GM23248 (cell line): ENCODE measurements around the gene BICC1. TPM values are rescaled to one million over a fixed set of nuclear protein-coding genes. Genes with fewer than 3 reads are reported as not detected.

Experiments
- DNase-seq: peaks from one replicate; pipeline ENCODE4 v3.0.0-alpha.2; 2015
- H2AFZ ChIP-seq: fragments of 200-600 bp; sonication (generic); 2 replicates; pipeline ENCODE4 v1.6.1; 2016; ENCODE audit warnings: antibody characterized with exemption
- H3F3A ChIP-seq: fragments of 200-600 bp; sonication (generic); 2 replicates; pipeline ENCODE4 v1.6.1; 2016; ENCODE audit warnings: mild to moderate bottlenecking, antibody characterized with exemption, mixed run types; ENCODE audit not compliant: insufficient read depth
- H3K27ac ChIP-seq: fragments of 200-600 bp; sonication (generic); 2 replicates; pipeline ENCODE4 v1.5.1; 2016; ENCODE audit warnings: mild to moderate bottlenecking
- H3K27me3 ChIP-seq: fragments of 200-600 bp; sonication (generic); replicated peaks from 2 replicates; pipeline ENCODE4 v1.6.1; 2016; ENCODE audit warnings: mild to moderate bottlenecking; ENCODE audit not compliant: insufficient read depth
- H3K36me3 ChIP-seq: fragments of 200-600 bp; sonication (generic); 2 replicates; pipeline ENCODE4 v1.6.1; 2016; ENCODE audit warnings: low read depth, mild to moderate bottlenecking
- H3K4me1 ChIP-seq: fragments of 200-600 bp; sonication (generic); 2 replicates; pipeline ENCODE4 v1.6.1; 2016; ENCODE audit warnings: mild to moderate bottlenecking; ENCODE audit not compliant: insufficient read depth
- H3K4me2 ChIP-seq: fragments of 200-600 bp; sonication (generic); one replicate; pipeline ENCODE4 v1.6.1; 2016; ENCODE audit warnings: mild to moderate bottlenecking; ENCODE audit not compliant: unreplicated experiment
- H3K4me3 ChIP-seq: fragments of 200-600 bp; sonication (generic); 2 replicates; pipeline ENCODE4 v1.5.1; 2016; ENCODE audit warnings: mild to moderate bottlenecking
- H3K79me2 ChIP-seq: fragments of 200-600 bp; sonication (generic); 2 replicates; pipeline ENCODE4 v1.6.1; 2016; ENCODE audit warnings: mild to moderate bottlenecking; ENCODE audit not compliant: insufficient read depth
- H3K9ac ChIP-seq: fragments of 200-600 bp; sonication (generic); 2 replicates; pipeline ENCODE4 v1.6.1; 2016; ENCODE audit warnings: mild to moderate bottlenecking
- H3K9me2 ChIP-seq: fragments of 200-600 bp; sonication (generic); 2 replicates; pipeline ENCODE4 v1.6.1; 2016; ENCODE audit warnings: mixed run types, mild to moderate bottlenecking, moderate library complexity; ENCODE audit not compliant: insufficient read depth
- H3K9me3 ChIP-seq: fragments of 200-600 bp; sonication (generic); one replicate; pipeline ENCODE4 v1.6.1; 2017; ENCODE audit warnings: low read depth
- H4K20me1 ChIP-seq: fragments of 200-600 bp; sonication (generic); 2 replicates; pipeline ENCODE4 v1.6.0; 2016; ENCODE audit not compliant: insufficient read depth
- EZH2 ChIP-seq: fragments of 200-600 bp; sonication (generic); IDR thresholded peaks from 2 replicates; pipeline ENCODE4 v1.6.1; 2018; ENCODE audit warnings: antibody characterized with exemption, mild to moderate bottlenecking; ENCODE audit not compliant: insufficient read depth, poor library complexity, severe bottlenecking
- EZH2phosphoT487 ChIP-seq: fragments of 200-600 bp; sonication (generic); IDR thresholded peaks from 2 replicates; pipeline ENCODE4 v1.6.1; 2018; ENCODE audit warnings: antibody characterized with exemption, moderate library complexity, mild to moderate bottlenecking, low read depth; ENCODE audit not compliant: insufficient read depth
- WGBS, 2 experiments: methylation state at CpG; one replicate each; pipeline ENCODE4 v1.1.6; 2015 to 2017; ENCODE audit warnings: low lambda C conversion rate in 2 of 2, low coverage in 1 of 2; ENCODE audit errors: missing lambda C conversion rate in 2 of 2; 5-methylcytosine and 5-hydroxymethylcytosine counted together
- in situ Hi-C: fragments of 300-500 bp; cut with MboI; formaldehyde crosslinking; loops from 2 replicates; pipeline ENCODE4 v1.15.0; 2020
- polyA plus RNA-seq: library from polyadenylated mRNA; unstranded; fragments of >200 nt; fragmentation: Nextera tagmentation; extraction: Ambion mirVana; gene quantifications from 2 replicates; pipeline ENCODE4 v1.2.1, GENCODE V29; 2016
- total RNA-seq: library from RNA; depleted of rRNA; stranded (reverse); fragments of >200 nt; shearing (Covaris generic); gene quantifications from 2 replicates; pipeline ENCODE4 v1.2.3, GENCODE V29; 2014

BICC1 gene
- total and polyA plus RNA-seq, 2 experiments from 2014 or later = 80.5 to 97.0 TPM

GRCh38 chr10:58743466-58744115 is 230.9 kb downstream of the BICC1 start:
- Histone ChIP-seq H4K20me1 (no peaks in the 10 kb centered on the region), H3K9me3 (no peaks in the 10 kb centered on the region), H3K4me1 (peaks cover 21% of the 10 kb centered on the region), H3K4me2 (no peak overlapping the region), H3K4me3 (no peak overlapping the region), H3K79me2 (peaks cover 94% of the 10 kb centered on the region), H3K9ac (no peak overlapping the region), H2AFZ (no peak overlapping the region), H3F3A (0 out of 2 replicates have a peak, but pooled peaks cover 7% of the 10 kb centered on the region), H3K9me2 (no peaks in the 10 kb centered on the region), H3K27ac (no peak overlapping the region; the same call in 1 of the 2 replicates), H3K36me3 (no peaks in the 10 kb centered on the region), H3K27me3 (no peaks in the 10 kb centered on the region)
- peak; percentile 37 for DNase-seq
- in situ Hi-C loops = no loop called here
- TF ChIP-seq EZH2phosphoT487 = no peak
- TF ChIP-seq EZH2 = no peak
- WGBS, 2 experiments = 80 to 81% methylated on average over 3 of the region's 3 CpGs

- Histone ChIP-seq H4K20me1 (0 out of 2 replicates have a peak, but pooled peaks cover 5% of the 10 kb centered on the region), H3K27ac (no peak overlapping the region), H3K79me2 (peaks cover 99% of the 10 kb centered on the region), H3F3A (0 out of 2 replicates have a peak, but pooled peaks cover 6% of the 10 kb centered on the region), H3K9me3 (no peaks in the 10 kb centered on the region), H3K9ac (no peak overlapping the region), H3K27me3 (no peaks in the 10 kb centered on the region), H3K4me3 (no peak overlapping the region), H2AFZ (no peak overlapping the region), H3K4me1 (peaks cover 16% of the 10 kb centered on the region), H3K9me2 (no peaks in the 10 kb centered on the region), H3K36me3 (no peaks in the 10 kb centered on the region), H3K4me2 (no peak overlapping the region)
- TF ChIP-seq EZH2 = no peak
- TF ChIP-seq EZH2phosphoT487 = no peak
- no peak for DNase-seq
- in situ Hi-C loops = no loop called here
- WGBS, 2 experiments = 70 to 79% methylated on average over 2 of the region's 2 CpGs
These were observed 234.0 kb downstream of the BICC1 start for GRCh38 chr10:58746474-58747185.

GRCh38 chr10:58747687-58748086 is 235.0 kb downstream of the BICC1 start:
- WGBS, 2 experiments = 90 to 95% methylated on average over 2 of the region's 2 CpGs
- Histone ChIP-seq H3K9me2 (no peaks in the 10 kb centered on the region), H2AFZ (no peak overlapping the region), H3K79me2 (peaks cover 99% of the 10 kb centered on the region), H3K36me3 (no peaks in the 10 kb centered on the region), H3K4me1 (peaks cover 12% of the 10 kb centered on the region), H3K4me2 (no peak overlapping the region), H3K27me3 (no peaks in the 10 kb centered on the region), H3K9ac (no peak overlapping the region), H3K4me3 (no peak overlapping the region), H3K27ac (no peak overlapping the region), H3F3A (no peaks in the 10 kb centered on the region), H3K9me3 (no peaks in the 10 kb centered on the region), H4K20me1 (0 out of 2 replicates have a peak, but pooled peaks cover 5% of the 10 kb centered on the region)
- DNase-seq = no peak
- no peak for TF ChIP-seq EZH2
- no peak for TF ChIP-seq EZH2phosphoT487
- in situ Hi-C loops = no loop called here

- in situ Hi-C loops = no loop called here
- no peak overlapping the region for H3K4me2 ChIP-seq
These were observed 240.0 kb downstream of the BICC1 start for GRCh38 chr10:58752665-58753064.

More at GRCh38 chr10:58752665-58753064, 240.0 kb downstream of the BICC1 start:
- H3K9me2 ChIP-seq = no peaks in the 10 kb centered on the region
- H3K27me3 ChIP-seq = no peaks in the 10 kb centered on the region
- no peaks in the 10 kb centered on the region for H3K36me3 ChIP-seq
- WGBS, 2 experiments = 96 to 97% methylated on average over 3 of the region's 3 CpGs
- 0 out of 2 replicates have a peak, but pooled peaks cover 5% of the 10 kb centered on the region for H4K20me1 ChIP-seq
- no peak overlapping the region for H3K27ac ChIP-seq
- H3K79me2 ChIP-seq = peaks cover 91% of the 10 kb centered on the region
- H3K9ac ChIP-seq = no peak overlapping the region
- no peak for TF ChIP-seq EZH2
- TF ChIP-seq EZH2phosphoT487 = no peak
- H3K9me3 ChIP-seq = no peaks in the 10 kb centered on the region
- peaks cover 40% of the 10 kb centered on the region for H3K4me1 ChIP-seq
- no peak overlapping the region for H2AFZ ChIP-seq
- DNase-seq = no peak
- H3F3A ChIP-seq = peaks cover 38% of the 10 kb centered on the region
- H3K4me3 ChIP-seq = no peak overlapping the region
